Endothelial cell of umbilical vein (primary cell): Measurements from ENCODE around the gene MPZL2. TPM values are rescaled to one million over a fixed set of nuclear protein-coding genes. Genes with fewer than 3 reads are reported as not detected.

ENCODE experiments used
- BruUV-seq: library from RNA; stranded (reverse); fragments of 400-500 nt; replicated peaks from 2 replicates; lab custom pipeline; 2021; lab: Mats Ljungman, UMichigan
- CTCF ChIA-PET: fragments of 300-600, 350-600 bp; sonication (Branson Sonifier 250); formaldehyde crosslinking; loops from one replicate; lab custom pipeline; 2021; ENCODE audit warnings: antibody characterized with exemption, inconsistent platforms; lab: Charles Lee
- POLR2A ChIA-PET: fragments of 300-600, 350-600 bp; sonication (Branson Sonifier 250); formaldehyde crosslinking; loops from one replicate; lab custom pipeline; 2021; ENCODE audit warnings: antibody characterized with exemption, inconsistent platforms; lab: Charles Lee
- DNase-seq: peaks from one replicate; pipeline ENCODE4 v3.0.0-alpha.2; 2011; ENCODE audit warnings: low read depth, low spot score
- FAIRE-seq: peaks from 2 replicates; lab custom pipeline; 2011; peaks lifted over from hg19 to GRCh38; lab: Jason Lieb, UNC
- H2AFZ ChIP-seq: 2 replicates; pipeline ENCODE4 v1.6.0; 2012; ENCODE audit warnings: low read depth, low read length, control low read depth, inconsistent platforms
- H3K27ac ChIP-seq: 2 replicates; pipeline ENCODE4 v1.5.1; 2011; ENCODE audit warnings: low read depth, mild to moderate bottlenecking, control low read depth, low read length, moderate library complexity; ENCODE audit not compliant: insufficient read depth
- H3K27me3 ChIP-seq, 2 experiments: 2 replicates each; pipeline versions ENCODE4 v1.6.0 to v1.6.1; 2011; ENCODE audit warnings: low read length in 2 of 2, mixed read lengths in 1 of 2; ENCODE audit not compliant: control insufficient read depth in 2 of 2, insufficient read depth in 2 of 2
- H3K36me3 ChIP-seq, 2 experiments: 2 replicates in 1 of 2; 3 replicates in 1 of 2; pipeline ENCODE4 v1.5.1; 2011; ENCODE audit warnings: low read length in 2 of 2, mild to moderate bottlenecking in 1 of 2, moderate library complexity in 1 of 2; ENCODE audit not compliant: control insufficient read depth in 2 of 2, insufficient read depth in 2 of 2; ENCODE audit errors: extremely low read depth in 1 of 2
- H3K4me1 ChIP-seq: 3 replicates; pipeline ENCODE4 v1.5.1; 2011; ENCODE audit warnings: mild to moderate bottlenecking, low read length; ENCODE audit not compliant: control insufficient read depth, insufficient read depth; ENCODE audit errors: extremely low read depth
- H3K4me2 ChIP-seq: 2 replicates; pipeline ENCODE4 v1.6.1; 2011; ENCODE audit warnings: low read length, control low read depth, mixed read lengths; ENCODE audit not compliant: insufficient read depth
- H3K4me3 ChIP-seq, 3 experiments: fragments of 200-600 bp in 1 of 3; sonication (generic), shearing (Covaris generic) in 1 of 3; replicated peaks in 1 of 3; 2 replicates each; pipeline ENCODE4 v1.5.1; 2011 to 2016; ENCODE audit warnings: control low read depth in 3 of 3, low read length in 3 of 3, mild to moderate bottlenecking in 2 of 3, inconsistent platforms in 1 of 3, low read depth in 1 of 3, moderate library complexity in 1 of 3; ENCODE audit not compliant: insufficient read depth in 1 of 3
- H3K79me2 ChIP-seq: 2 replicates; pipeline ENCODE4 v1.6.0; 2012; ENCODE audit warnings: low read length, inconsistent platforms; ENCODE audit not compliant: control insufficient read depth, insufficient read depth
- H3K9ac ChIP-seq: replicated peaks from 2 replicates; pipeline ENCODE3; 2011; ENCODE audit warnings: low read length, control low read depth; ENCODE audit not compliant: insufficient read depth; ENCODE audit errors: extremely low read depth
- H3K9me1 ChIP-seq: replicated peaks from 3 replicates; pipeline ENCODE4 v1.6.0; 2011; ENCODE audit warnings: mild to moderate bottlenecking, low read length; ENCODE audit not compliant: control insufficient read depth, insufficient read depth; ENCODE audit errors: extremely low read depth
- H3K9me3 ChIP-seq: replicated peaks from 2 replicates; pipeline ENCODE4 v1.5.1; 2012; ENCODE audit warnings: low read length, inconsistent platforms; ENCODE audit not compliant: control insufficient read depth, insufficient read depth
- H4K20me1 ChIP-seq: replicated peaks from 2 replicates; pipeline ENCODE3; 2011; ENCODE audit warnings: mild to moderate bottlenecking, low read length; ENCODE audit not compliant: control insufficient read depth, insufficient read depth; ENCODE audit errors: extremely low read depth
- EZH2 ChIP-seq: IDR thresholded peaks from 2 replicates; pipeline ENCODE4 v1.6.1; 2012; ENCODE audit warnings: borderline replicate concordance, low read depth, mild to moderate bottlenecking, moderate library complexity, low read length, inconsistent platforms; ENCODE audit not compliant: severe bottlenecking
- FOS ChIP-seq: IDR thresholded peaks from 2 replicates; pipeline ENCODE4 v1.6.1; 2011; ENCODE audit warnings: mild to moderate bottlenecking, low read length, moderate library complexity, borderline replicate concordance; ENCODE audit not compliant: insufficient read depth
- GATA2 ChIP-seq: IDR thresholded peaks from 2 replicates; pipeline ENCODE4 v1.7.0; 2011; ENCODE audit warnings: low read depth, mild to moderate bottlenecking, moderate library complexity, mixed read lengths, low read length; ENCODE audit not compliant: insufficient read length, insufficient read depth
- JUN ChIP-seq: IDR thresholded peaks from 2 replicates; pipeline ENCODE4 v1.6.1; 2011; ENCODE audit warnings: borderline replicate concordance, low read depth; ENCODE audit not compliant: insufficient read length, insufficient read depth
- MYC ChIP-seq: IDR thresholded peaks from one replicate; pipeline ENCODE4 v1.6.1; 2011; ENCODE audit warnings: mild to moderate bottlenecking, low read depth, low read length
- POLR2A ChIP-seq: IDR thresholded peaks from 2 replicates; pipeline ENCODE4 v1.6.1; 2012; ENCODE audit warnings: low read depth, mild to moderate bottlenecking, control low read depth, low read length
- POLR2AphosphoS5 ChIP-seq: IDR thresholded peaks from 2 replicates; pipeline ENCODE4 v1.6.1; 2012; ENCODE audit warnings: low read depth, mild to moderate bottlenecking, control low read depth, low read length, moderate library complexity; ENCODE audit not compliant: insufficient read depth
- dilution Hi-C: fragments of 300-500 bp; cut with MboI; formaldehyde crosslinking; loops from one replicate; pipeline ENCODE4 v1.15.0; 2019; ENCODE audit warnings: low sequenced_read_pairs; ENCODE audit not compliant: extremely low pct_ligation_motif_present
- intact Hi-C: fragments of 100-400 bp; cut with micrococcal nuclease; formaldehyde crosslinking; loops from one replicate; pipeline ENCODE4 v1.10.0; 2022
- polyA plus RNA-seq, 4 experiments: library from polyadenylated mRNA; depleted of rRNA in 3 of 4; stranded (reverse) in 3 of 4; unstranded in 1 of 4; fragments of >200 nt; gene quantifications; 2 replicates each; pipeline versions ENCODE4 v1.2.1 to v1.2.3, GENCODE V29; 2011 to 2012; ENCODE audit warnings: missing spikeins in 1 of 4
- total RNA-seq: library from RNA; stranded (reverse); gene quantifications from 2 replicates; pipeline ENCODE4 v1.2.3, GENCODE V29; 2021
- TF ChIP-seq, protein P1 (sequence below): IDR thresholded peaks from 2 replicates; pipeline ENCODE4 v1.6.1; 2011; ENCODE audit not compliant: insufficient read depth, insufficient read length
- TF ChIP-seq, protein P2 (sequence below), 2 donors: IDR thresholded peaks; 1 replicate in 1 of 2; 2 replicates in 1 of 2; pipeline ENCODE4 v1.5.1; 2011; ENCODE audit warnings: low read length in 2 of 2, mild to moderate bottlenecking in 2 of 2, moderate library complexity in 2 of 2, control low read depth in 1 of 2, inconsistent platforms in 1 of 2, low read depth in 1 of 2; ENCODE audit not compliant: insufficient read depth in 1 of 2; ENCODE audit errors: extremely low read depth in 1 of 2

The MPZL2 gene
- total and polyA plus RNA-seq, 2 donors (not counting 3 experiments of a cell fraction or from before 2014, with no cell fraction given), result 21.0 to 49.5 TPM

DNA sequence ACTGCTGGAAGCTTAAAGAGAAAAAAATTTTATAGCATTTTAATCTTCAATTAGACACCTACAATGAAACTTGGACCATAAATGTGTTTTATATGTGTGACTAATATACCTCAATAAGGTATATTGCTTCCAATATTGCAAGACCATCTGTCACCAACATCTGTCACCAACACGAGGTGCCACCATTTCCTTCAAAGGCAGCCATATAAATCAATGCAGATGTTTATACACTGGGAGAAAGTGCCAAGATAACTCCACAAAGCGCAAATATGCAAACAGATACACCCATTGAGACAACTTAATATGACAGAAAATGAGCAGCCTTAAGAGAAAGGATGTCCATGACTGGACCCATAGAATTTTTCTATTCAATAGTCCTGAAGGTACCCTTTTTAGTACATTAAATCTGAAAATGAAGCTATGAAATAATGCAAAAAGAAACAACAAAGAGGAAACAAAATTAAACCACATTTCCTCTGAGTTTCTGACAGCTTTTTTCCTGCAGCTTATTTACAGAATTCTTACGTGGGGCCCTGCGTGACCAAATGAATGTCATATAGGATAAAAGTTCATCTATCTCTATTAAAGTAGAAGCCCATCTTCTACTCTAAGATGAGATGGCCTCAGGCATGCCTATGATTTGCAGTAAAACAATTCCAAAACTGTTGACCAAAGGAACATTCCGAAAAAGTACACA lies 24.4 kb downstream of the MPZL2 start:
- peak overlapping the region; percentile 12 for H3K9ac ChIP-seq
- no peak for TF ChIP-seq JUN
- FAIRE-seq (no peak), DNase-seq (no peak)
- H3K79me2 ChIP-seq, result no peaks in the 10 kb centered on the region
- H3K27me3 ChIP-seq, result no peaks in the 10 kb centered on the region
- intact Hi-C loops, result no loop called here
- no peaks in the 10 kb centered on the region for H3K9me1 ChIP-seq
- H4K20me1 ChIP-seq, result no peaks in the 10 kb centered on the region
- no peak overlapping the region for H2AFZ ChIP-seq
- peak overlapping the region; percentile 35 for H3K4me2 ChIP-seq
- H3K4me1 ChIP-seq, result peaks cover 34% of the 10 kb centered on the region
- dilution Hi-C loops, result no loop called here
- no TSS peak for BruUV-seq
- peak overlapping the region; percentile 64 for H3K27ac ChIP-seq
- no peak overlapping the region for H3K4me3 ChIP-seq
- no peaks in the 10 kb centered on the region for H3K36me3 ChIP-seq
- POLR2A ChIA-PET, result no interaction called here
- CTCF ChIA-PET, result interaction anchor here (0.8 to 3.5 kb wide), 8 partner anchors 10 to 41 kb away, joined by 3 to 18 read pairs (median 4); partner anchors contain the start of genes MPZL2 and MPZL3
- no peaks in the 10 kb centered on the region for H3K9me3 ChIP-seq

DNA sequence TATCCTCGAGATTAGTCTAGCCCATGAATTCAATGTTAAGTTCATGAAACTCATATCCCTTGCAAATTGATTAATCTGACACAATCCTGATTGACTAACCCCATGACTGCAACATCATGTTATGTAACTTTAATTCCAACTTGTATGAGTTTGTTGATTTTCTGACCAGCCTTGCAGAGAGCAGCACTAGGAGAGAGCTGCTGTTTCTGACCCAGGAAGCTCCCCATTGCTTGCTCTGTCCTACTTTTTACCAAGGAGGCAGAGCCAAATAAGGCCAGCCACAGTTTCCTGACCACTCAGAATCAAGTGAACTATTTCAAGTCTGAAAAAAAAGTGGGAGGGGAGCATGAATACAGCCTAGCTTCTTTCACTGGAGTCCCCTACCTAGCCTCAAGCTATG lies 25.2 kb downstream of the MPZL2 start:
- H2AFZ ChIP-seq, result no peak overlapping the region
- BruUV-seq, result no TSS peak
- no peaks in the 10 kb centered on the region for H4K20me1 ChIP-seq
- H3K27me3 ChIP-seq, result no peaks in the 10 kb centered on the region
- intact Hi-C loops, result no loop called here
- no peak overlapping the region for H3K4me3 ChIP-seq
- H3K9me1 ChIP-seq, result no peaks in the 10 kb centered on the region
- dilution Hi-C loops, result no loop called here
- no peaks in the 10 kb centered on the region for H3K36me3 ChIP-seq
- H3K27ac ChIP-seq, result no peak overlapping the region
- POLR2A ChIA-PET, result no interaction called here
- peak overlapping the region; percentile 35 for H3K4me2 ChIP-seq
- H3K9me3 ChIP-seq, result no peaks in the 10 kb centered on the region
- TF ChIP-seq, protein P1, sequence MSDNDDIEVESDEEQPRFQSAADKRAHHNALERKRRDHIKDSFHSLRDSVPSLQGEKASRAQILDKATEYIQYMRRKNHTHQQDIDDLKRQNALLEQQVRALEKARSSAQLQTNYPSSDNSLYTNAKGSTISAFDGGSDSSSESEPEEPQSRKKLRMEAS, result no peak
- TF ChIP-seq JUN, result no peak
- TF ChIP-seq GATA2, result no peak
- no peak for TF ChIP-seq POLR2A
- TF ChIP-seq POLR2AphosphoS5, result no peak
- TF ChIP-seq MYC, result no peak
- TF ChIP-seq EZH2, result no peak
- no peak for TF ChIP-seq FOS
- TF ChIP-seq, protein P2, sequence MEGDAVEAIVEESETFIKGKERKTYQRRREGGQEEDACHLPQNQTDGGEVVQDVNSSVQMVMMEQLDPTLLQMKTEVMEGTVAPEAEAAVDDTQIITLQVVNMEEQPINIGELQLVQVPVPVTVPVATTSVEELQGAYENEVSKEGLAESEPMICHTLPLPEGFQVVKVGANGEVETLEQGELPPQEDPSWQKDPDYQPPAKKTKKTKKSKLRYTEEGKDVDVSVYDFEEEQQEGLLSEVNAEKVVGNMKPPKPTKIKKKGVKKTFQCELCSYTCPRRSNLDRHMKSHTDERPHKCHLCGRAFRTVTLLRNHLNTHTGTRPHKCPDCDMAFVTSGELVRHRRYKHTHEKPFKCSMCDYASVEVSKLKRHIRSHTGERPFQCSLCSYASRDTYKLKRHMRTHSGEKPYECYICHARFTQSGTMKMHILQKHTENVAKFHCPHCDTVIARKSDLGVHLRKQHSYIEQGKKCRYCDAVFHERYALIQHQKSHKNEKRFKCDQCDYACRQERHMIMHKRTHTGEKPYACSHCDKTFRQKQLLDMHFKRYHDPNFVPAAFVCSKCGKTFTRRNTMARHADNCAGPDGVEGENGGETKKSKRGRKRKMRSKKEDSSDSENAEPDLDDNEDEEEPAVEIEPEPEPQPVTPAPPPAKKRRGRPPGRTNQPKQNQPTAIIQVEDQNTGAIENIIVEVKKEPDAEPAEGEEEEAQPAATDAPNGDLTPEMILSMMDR (IDR thresholded peaks at IDR 0.05; ENCODE audit: extremely low read depth in 1 of 2, insufficient read depth in 1 of 2, low read depth in 1 of 2, low read length in 2 of 2), result no peak
- no peaks in the 10 kb centered on the region for H3K79me2 ChIP-seq
- H3K9ac ChIP-seq, result no peak overlapping the region
- CTCF ChIA-PET, result interaction anchor here (0.8 to 3.5 kb wide), 7 partner anchors 9 to 40 kb away, joined by 3 to 18 read pairs (median 4); partner anchors contain the start of genes MPZL2 and MPZL3
- DNase-seq, result no peak
- H3K4me1 ChIP-seq, result peaks cover 34% of the 10 kb centered on the region
- FAIRE-seq, result no peak
